HUES48 (cell line): ENCODE data around the gene MTNR1B.

Experiments used
- H3K27ac ChIP-seq: one replicate; pipeline ENCODE4 v1.7.0; 2013; ENCODE audit warnings: low read depth, low read length, inconsistent platforms
- H3K27me3 ChIP-seq: 2 replicates; pipeline ENCODE4 v1.6.1; 2013; ENCODE audit warnings: mild to moderate bottlenecking, low read length; ENCODE audit not compliant: control insufficient read depth, insufficient read depth
- H3K36me3 ChIP-seq: 2 replicates; pipeline ENCODE4 v1.6.1; 2013; ENCODE audit warnings: low read length; ENCODE audit not compliant: control insufficient read depth, insufficient read depth
- H3K4me1 ChIP-seq: 2 replicates; pipeline ENCODE4 v1.6.1; 2013; ENCODE audit warnings: mild to moderate bottlenecking, low read length; ENCODE audit not compliant: control insufficient read depth, insufficient read depth
- H3K4me3 ChIP-seq: 2 replicates; pipeline ENCODE4 v1.5.1; 2013; ENCODE audit warnings: mild to moderate bottlenecking, low read depth, low read length
- H3K9ac ChIP-seq: 2 replicates; pipeline ENCODE4 v1.6.1; 2013; ENCODE audit warnings: mild to moderate bottlenecking, low read depth, low read length, moderate library complexity
- H3K9me3 ChIP-seq: 2 replicates; pipeline ENCODE4 v1.6.1; 2013; ENCODE audit warnings: low read length; ENCODE audit not compliant: control insufficient read depth, insufficient read depth

The MTNR1B gene

DNA sequence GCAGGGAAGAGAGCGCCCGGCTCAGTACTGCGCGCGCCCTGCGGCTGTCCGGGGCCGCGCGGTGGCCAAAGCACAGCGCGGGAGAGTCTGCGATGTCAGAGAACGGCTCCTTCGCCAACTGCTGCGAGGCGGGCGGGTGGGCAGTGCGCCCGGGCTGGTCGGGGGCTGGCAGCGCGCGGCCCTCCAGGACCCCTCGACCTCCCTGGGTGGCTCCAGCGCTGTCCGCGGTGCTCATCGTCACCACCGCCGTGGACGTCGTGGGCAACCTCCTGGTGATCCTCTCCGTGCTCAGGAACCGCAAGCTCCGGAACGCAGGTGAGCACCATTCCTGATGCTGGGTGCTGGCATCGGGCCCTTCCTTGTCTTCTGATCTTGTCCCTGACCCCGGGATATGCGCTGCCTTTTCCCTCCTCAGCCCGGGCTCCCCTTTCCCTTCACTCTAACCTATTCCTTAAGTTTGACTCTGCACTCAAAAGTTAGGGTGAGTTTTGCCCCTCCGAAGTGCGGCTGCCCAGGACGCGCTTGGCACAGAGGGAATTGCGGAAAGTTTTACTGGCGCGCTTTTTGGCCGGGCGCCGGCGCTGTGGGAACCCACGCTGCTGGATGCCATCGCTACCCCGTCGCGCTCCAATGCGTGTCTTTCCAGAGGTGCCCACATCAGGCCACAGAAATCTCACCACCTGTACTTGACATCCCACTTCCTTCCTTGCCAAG, at the start of gene MTNR1B:
Gene MTNR1B, plus strand, starts transcription at position 18 of the 714 bp plus-strand sequence. Its CDS starts 75 bp downstream, at position 93.
- Histone ChIP-seq H3K4me1 (peaks cover 9% of the 10 kb centered on the region; the same call in 1 of the 2 replicates), H3K9me3 (no peaks in the 10 kb centered on the region), H3K9ac (no peak within 1 kb of the TSS), H3K4me3 (peak within 1 kb of the TSS; percentile 64), H3K27me3 (peaks cover 50% of the 10 kb centered on the region), H3K27ac (no peak within 1 kb of the TSS), H3K36me3 (no peaks in the 10 kb centered on the region)

DNA sequence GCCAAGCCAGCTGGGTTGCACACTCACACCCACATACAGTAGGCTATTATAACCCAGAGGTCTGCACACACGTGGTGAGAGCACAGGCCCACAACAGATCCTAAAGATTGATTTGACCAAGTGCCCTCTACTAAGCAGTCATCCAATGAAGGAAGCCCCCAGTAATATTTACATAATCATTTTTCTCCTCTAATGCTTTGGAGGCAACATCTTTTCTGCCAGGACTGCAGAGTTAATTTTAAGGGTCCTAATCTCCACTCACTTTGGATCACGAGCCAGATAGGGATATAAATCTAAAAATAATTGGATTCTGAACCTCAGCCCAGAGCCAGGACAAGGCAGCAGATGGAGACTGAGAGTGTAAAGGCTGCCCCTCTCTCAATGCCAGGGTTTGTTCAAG, 49.1 kb upstream of the MTNR1B start:
- Histone ChIP-seq H3K27ac (no peak overlapping the region), H3K9ac (no peak overlapping the region), H3K27me3 (no peaks in the 10 kb centered on the region)

DNA sequence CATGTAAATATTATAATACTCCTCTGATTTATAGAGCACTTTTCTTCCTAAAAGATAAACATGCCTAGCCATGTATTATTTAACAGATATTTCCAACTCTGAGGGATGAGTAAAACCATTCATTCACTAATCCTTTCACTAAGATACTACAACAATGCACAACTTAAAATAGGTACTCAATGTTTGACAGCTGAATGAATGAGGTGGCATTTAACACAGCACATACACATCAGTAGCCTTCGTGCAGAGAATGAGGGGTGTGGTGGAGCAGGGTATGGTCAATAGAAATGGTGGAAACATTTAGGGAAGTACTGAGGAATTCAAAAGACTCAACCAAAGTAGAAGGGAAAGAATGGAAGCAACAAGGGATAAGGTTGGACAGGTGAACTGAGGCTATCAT, 46.7 kb upstream of the MTNR1B start:
- Histone ChIP-seq H3K9me3 (peaks cover 24% of the 10 kb centered on the region), H3K27ac (no peak overlapping the region), H3K4me1 (peaks cover 17% of the 10 kb centered on the region), H3K27me3 (no peaks in the 10 kb centered on the region), H3K9ac (no peak overlapping the region), H3K36me3 (no peaks in the 10 kb centered on the region), H3K4me3 (no peak overlapping the region)

More for the DNA sequence above, 49.1 kb upstream of the MTNR1B start:
- Histone ChIP-seq H3K9me3 (peaks cover 9% of the 10 kb centered on the region), H3K36me3 (no peaks in the 10 kb centered on the region), H3K4me1 (peaks cover 24% of the 10 kb centered on the region), H3K4me3 (no peak overlapping the region)

DNA sequence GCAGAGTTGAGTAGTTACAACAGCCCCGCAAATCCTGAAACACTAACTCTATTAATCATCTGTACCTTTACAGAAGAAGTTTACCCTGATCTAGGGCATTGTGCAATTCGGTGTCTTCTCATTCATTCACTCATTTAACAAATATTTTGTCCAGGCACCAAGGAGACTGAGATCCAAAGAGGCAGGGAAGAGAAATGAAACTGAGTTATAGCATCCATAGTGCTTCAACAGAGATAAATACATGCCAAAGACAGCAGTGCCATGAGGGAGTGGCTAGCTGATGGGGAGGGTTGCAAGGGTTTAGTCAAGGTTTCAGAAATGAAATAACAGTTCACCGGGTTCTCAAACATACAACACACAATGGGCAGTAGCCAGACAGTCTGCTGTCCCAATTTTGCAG, 40.2 kb upstream of the MTNR1B start:
- Histone ChIP-seq H3K4me1 (no peaks in the 10 kb centered on the region), H3K9ac (no peak overlapping the region), H3K27me3 (no peaks in the 10 kb centered on the region), H3K27ac (no peak overlapping the region), H3K4me3 (no peak overlapping the region), H3K36me3 (no peaks in the 10 kb centered on the region), H3K9me3 (peaks cover 24% of the 10 kb centered on the region)

DNA sequence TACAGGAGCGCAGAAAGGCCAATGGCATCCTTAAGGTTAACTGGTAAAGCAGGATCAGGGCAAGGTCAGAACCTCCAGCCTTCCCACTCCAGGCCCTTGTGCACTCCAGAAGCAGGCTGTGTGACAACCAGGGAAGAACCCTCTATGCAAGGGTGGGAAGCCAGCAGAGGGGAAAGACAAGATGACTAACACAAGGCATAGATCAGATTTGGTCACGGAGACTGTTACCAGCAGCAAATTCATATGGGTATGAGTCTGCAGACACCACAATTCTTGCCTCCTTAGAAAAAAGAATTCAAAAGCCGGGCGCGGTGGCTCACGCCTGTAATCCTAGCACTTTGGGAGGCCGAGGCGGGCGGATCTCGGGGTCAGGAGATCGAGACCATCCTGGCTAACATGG, 39.8 kb upstream of the MTNR1B start:
- no peak overlapping the region for H3K27ac ChIP-seq

DNA sequence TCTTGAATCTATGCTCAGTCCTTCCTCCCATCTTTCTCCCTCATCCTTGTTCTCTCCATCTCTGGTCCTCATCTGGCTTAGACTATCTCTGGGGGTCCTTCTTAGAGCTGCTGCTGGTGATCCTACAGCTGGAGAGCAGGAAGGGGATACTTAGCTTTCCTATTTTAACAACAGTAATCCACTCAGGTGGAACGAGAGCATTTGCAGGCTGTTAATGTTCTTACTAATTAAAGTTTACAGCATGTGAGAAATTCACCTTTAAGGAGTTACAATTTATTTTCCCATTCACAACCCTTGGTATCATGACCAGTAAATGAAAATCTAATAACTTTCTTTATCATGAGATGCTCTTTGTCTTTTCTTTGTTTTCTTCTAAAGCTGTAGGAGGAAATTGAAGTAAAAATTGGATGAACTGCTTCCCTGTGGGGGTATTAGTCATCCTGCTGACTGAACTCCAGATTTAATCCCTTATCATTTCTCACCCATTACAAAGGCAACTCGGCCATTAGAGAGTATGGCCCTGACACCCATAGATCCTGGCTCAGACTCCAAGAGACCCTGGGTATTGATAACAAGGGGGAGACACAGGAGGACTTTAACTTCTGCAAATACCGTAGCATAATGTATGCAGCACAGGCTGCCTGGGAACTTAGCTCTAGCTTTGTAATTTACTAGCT, 37.6 kb upstream of the MTNR1B start:
- no peaks in the 10 kb centered on the region for H3K27me3 ChIP-seq
- H3K36me3 ChIP-seq = no peaks in the 10 kb centered on the region
- H3K9me3 ChIP-seq = 0 out of 2 replicates have a peak, but pooled peaks cover 4% of the 10 kb centered on the region
- no peak overlapping the region for H3K9ac ChIP-seq
- no peak overlapping the region for H3K27ac ChIP-seq
- H3K4me1 ChIP-seq = no peaks in the 10 kb centered on the region
- no peak overlapping the region for H3K4me3 ChIP-seq

More for the DNA sequence above, 39.8 kb upstream of the MTNR1B start:
- H3K9ac ChIP-seq = no peak overlapping the region
- H3K4me3 ChIP-seq = no peak overlapping the region
- no peaks in the 10 kb centered on the region for H3K27me3 ChIP-seq
- no peaks in the 10 kb centered on the region for H3K36me3 ChIP-seq
- H3K4me1 ChIP-seq = no peaks in the 10 kb centered on the region
- peaks cover 22% of the 10 kb centered on the region for H3K9me3 ChIP-seq

DNA sequence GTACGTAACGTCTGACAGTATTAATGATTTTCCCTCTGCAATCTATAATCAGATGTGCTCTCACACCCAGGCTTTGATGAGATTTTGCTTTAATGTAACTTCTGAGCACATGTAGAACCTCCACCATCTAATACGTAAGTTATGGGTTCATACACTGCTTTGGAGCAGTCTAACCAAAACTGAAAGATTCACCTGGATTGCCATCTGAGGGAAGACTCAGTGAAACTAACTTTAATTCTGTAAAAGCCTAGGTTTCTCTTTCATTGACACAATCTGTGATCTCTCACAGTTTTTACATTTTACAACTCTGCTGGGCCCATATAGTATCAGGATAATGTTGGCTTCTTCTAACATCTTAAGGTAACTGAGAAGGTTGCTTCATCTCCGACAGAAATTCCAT, 30.1 kb upstream of the MTNR1B start:
- Histone ChIP-seq H3K36me3 (no peaks in the 10 kb centered on the region), H3K9me3 (peaks cover 4% of the 10 kb centered on the region; the same call in 1 of the 2 replicates)

DNA sequence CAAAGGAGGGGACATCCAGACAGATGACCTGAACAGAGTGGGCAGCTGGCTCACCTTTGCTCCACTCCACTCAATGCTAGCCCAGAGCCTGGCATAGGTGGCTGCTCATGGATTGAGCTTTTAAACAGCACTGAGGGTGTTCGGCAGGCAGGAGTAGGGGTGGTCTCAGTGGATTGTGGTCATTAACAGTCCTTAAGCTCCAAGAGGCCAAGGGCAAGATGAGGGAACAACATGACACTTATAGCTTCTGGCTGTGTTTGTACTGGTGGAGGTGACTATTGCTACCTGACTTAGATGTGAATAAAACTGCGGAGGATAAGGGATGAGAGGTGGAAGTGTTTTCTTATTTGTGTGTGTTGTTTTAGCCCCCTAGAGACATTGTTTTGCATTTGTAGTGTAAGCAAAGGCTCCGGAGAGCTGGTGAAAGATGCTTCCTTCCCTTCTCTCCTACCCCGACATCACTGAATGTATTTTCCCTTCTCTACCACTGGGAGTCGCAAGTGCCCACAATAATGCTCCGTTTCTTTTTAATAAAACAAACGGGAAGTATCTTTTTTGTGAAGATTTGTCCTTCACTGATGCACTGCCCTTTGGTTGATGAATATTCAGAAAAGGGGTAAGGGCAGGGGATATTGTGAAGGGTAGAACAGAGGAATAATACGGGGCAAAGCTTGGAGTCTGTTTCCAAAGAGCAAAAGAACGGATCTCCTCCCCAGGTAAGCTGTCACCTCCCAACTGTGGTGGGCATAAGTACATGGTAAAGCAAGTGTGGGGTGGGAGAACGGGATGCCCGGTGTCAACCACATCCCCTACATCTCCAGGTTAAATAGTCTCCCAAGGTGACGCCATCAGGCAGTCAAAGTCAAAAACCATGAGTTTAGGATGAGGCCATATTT, 27.5 kb upstream of the MTNR1B start:
- H3K4me3 ChIP-seq = no peak overlapping the region
- H3K36me3 ChIP-seq = no peaks in the 10 kb centered on the region
- H3K4me1 ChIP-seq = no peaks in the 10 kb centered on the region
- H3K27me3 ChIP-seq = peaks cover 9% of the 10 kb centered on the region; the same call in 1 of the 2 replicates
- H3K27ac ChIP-seq = no peak overlapping the region
- peaks cover 4% of the 10 kb centered on the region; the same call in 1 of the 2 replicates for H3K9me3 ChIP-seq
- H3K9ac ChIP-seq = no peak overlapping the region

More for the DNA sequence above, 30.1 kb upstream of the MTNR1B start:
- Histone ChIP-seq H3K9ac (no peak overlapping the region), H3K4me3 (no peak overlapping the region), H3K27ac (no peak overlapping the region), H3K27me3 (peaks cover 9% of the 10 kb centered on the region; the same call in 1 of the 2 replicates), H3K4me1 (no peaks in the 10 kb centered on the region)

DNA sequence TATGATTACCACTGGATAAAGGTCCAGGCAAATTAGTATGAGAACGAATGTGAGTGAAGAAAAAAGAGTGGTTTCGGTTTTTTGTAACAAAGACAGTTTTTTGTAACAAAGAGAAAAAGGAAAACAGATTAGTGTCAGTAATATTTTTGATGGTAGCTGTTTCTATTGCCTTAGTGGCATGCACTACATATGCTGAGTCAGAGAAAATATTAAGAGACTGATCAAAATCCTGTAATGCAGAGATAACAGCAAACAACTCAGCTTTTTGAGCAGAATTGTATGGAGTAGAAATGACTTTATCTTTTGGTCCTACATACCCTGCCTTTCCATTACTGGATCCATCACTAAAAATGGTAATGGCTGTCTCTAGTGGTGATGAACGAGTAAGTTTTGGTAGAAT, 22.7 kb upstream of the MTNR1B start:
- H3K27ac ChIP-seq = no peak overlapping the region
- no peaks in the 10 kb centered on the region for H3K27me3 ChIP-seq
- H3K9me3 ChIP-seq = peaks cover 10% of the 10 kb centered on the region; the same call in 1 of the 2 replicates
- H3K4me1 ChIP-seq = no peaks in the 10 kb centered on the region
- no peak overlapping the region for H3K4me3 ChIP-seq
- no peaks in the 10 kb centered on the region for H3K36me3 ChIP-seq
- no peak overlapping the region for H3K9ac ChIP-seq

DNA sequence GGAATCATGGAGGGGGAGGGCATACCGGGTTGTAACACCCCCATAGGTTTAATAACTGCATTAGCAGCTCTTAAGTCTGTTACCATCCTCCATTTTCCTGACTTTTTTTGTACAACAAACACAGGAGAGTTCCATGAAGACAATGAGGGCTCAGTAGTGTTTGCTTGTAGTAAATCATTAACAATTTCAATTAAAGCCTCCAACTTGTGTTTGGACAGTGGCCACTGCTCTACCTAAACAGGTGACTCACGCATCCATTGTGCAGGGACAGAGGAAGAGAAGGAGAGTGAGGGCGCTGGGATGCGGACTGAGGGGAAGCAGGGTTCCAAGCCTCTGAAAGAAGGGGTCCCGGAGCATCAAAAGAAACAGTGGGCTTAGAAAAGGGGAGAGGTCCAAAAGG, 21.3 kb upstream of the MTNR1B start:
- Histone ChIP-seq H3K27me3 (no peaks in the 10 kb centered on the region), H3K4me1 (no peaks in the 10 kb centered on the region), H3K9ac (no peak overlapping the region), H3K9me3 (peaks cover 6% of the 10 kb centered on the region; the same call in 1 of the 2 replicates), H3K27ac (no peak overlapping the region), H3K4me3 (no peak overlapping the region), H3K36me3 (no peaks in the 10 kb centered on the region)
